Common myeloid progenitor, CD34-positive (primary cell): ENCODE measurements around the gene AGTPBP1.

Experiments used
- CTCF ChIA-PET: fragments of 350-600 bp; sonication (Branson Sonifier 250); formaldehyde crosslinking; loops from one replicate; lab custom pipeline; 2021; ENCODE audit warnings: antibody characterized with exemption; lab: Charles Lee
- POLR2A ChIA-PET: fragments of 350-600 bp; sonication (Branson Sonifier 250); formaldehyde crosslinking; loops from one replicate; lab custom pipeline; 2021; ENCODE audit warnings: antibody characterized with exemption; lab: Charles Lee
- DNase-seq, 3 donors: peaks; one replicate each; pipeline versions ENCODE4 v3.0.0 to v3.0.0-alpha.2; 2013
- H3K27ac ChIP-seq, 2 experiments: 1 replicate in 1 of 2; 2 replicates in 1 of 2; pipeline ENCODE4 v1.7.0; 2013; ENCODE audit warnings: inconsistent platforms in 2 of 2, low read length in 2 of 2, mild to moderate bottlenecking in 2 of 2, low read depth in 1 of 2, moderate library complexity in 1 of 2; ENCODE audit not compliant: severe bottlenecking in 2 of 2, insufficient read depth in 1 of 2, poor library complexity in 1 of 2
- H3K27me3 ChIP-seq, 5 experiments: replicated peaks in 2 of 5; 1 replicate in 3 of 5; 2 replicates in 2 of 5; pipeline versions ENCODE4 v1.6.1 to v1.7.0; 2013; ENCODE audit warnings: low read length in 4 of 5, mild to moderate bottlenecking in 2 of 5, moderate library complexity in 2 of 5, inconsistent platforms in 1 of 5; ENCODE audit not compliant: insufficient read depth in 5 of 5, control insufficient read depth in 4 of 5
- H3K36me3 ChIP-seq, 4 experiments: 1 replicate in 2 of 4; 2 replicates in 2 of 4; pipeline versions ENCODE4 v1.6.1 to v1.7.0; 2013; ENCODE audit warnings: low read length in 3 of 4, control low read depth in 1 of 4, mild to moderate bottlenecking in 1 of 4; ENCODE audit not compliant: control insufficient read depth in 4 of 4, insufficient read depth in 4 of 4
- H3K4me1 ChIP-seq, 4 experiments: 1 replicate in 3 of 4; 2 replicates in 1 of 4; pipeline versions ENCODE4 v1.6.1 to v1.7.1; 2013; ENCODE audit warnings: low read length in 3 of 4, mild to moderate bottlenecking in 3 of 4, control low read depth in 1 of 4, inconsistent platforms in 1 of 4, moderate library complexity in 1 of 4; ENCODE audit not compliant: control insufficient read depth in 4 of 4, insufficient read depth in 4 of 4; ENCODE audit errors: control extremely low read depth in 1 of 4
- H3K4me3 ChIP-seq, 7 experiments: 1 replicate in 4 of 7; 2 replicates in 3 of 7; pipeline versions ENCODE4 v1.5.1 to v1.7.0; 2013; ENCODE audit warnings: mild to moderate bottlenecking in 7 of 7, low read length in 6 of 7, moderate library complexity in 6 of 7, inconsistent platforms in 2 of 7, low read depth in 2 of 7, control low read depth in 1 of 7; ENCODE audit not compliant: insufficient read depth in 4 of 7, control insufficient read depth in 1 of 7; ENCODE audit errors: extremely low read depth in 1 of 7
- H3K9me3 ChIP-seq, 5 experiments: 1 replicate in 4 of 5; 2 replicates in 1 of 5; pipeline versions ENCODE4 v1.6.1 to v1.7.1; 2013; ENCODE audit warnings: low read length in 4 of 5, mild to moderate bottlenecking in 2 of 5, inconsistent platforms in 1 of 5, low read depth in 1 of 5, moderate library complexity in 1 of 5; ENCODE audit not compliant: control insufficient read depth in 4 of 5, insufficient read depth in 2 of 5; ENCODE audit errors: control extremely low read depth in 1 of 5
- WGBS: methylation state at CpG from one replicate; pipeline ENCODE4 v1.1.5; 2013; ENCODE audit not compliant: insufficient coverage; 5-methylcytosine and 5-hydroxymethylcytosine counted together

AGTPBP1 gene

GRCh38 chr9:85554349-85554748 lies 187.4 kb downstream of the AGTPBP1 start:
- Histone ChIP-seq H3K4me3 (no peak overlapping the region), H3K9me3 (peaks cover 0 to 1% (median 0%) of the 10 kb centered on the region in 5 experiments), H3K36me3 (peaks cover 0 to 7% (median 3%) of the 10 kb centered on the region in 4 experiments), H3K27me3 (no peaks in the 10 kb centered on the region), H3K27ac (no peak overlapping the region), H3K4me1 (no peaks in the 10 kb centered on the region)
- CTCF ChIA-PET = no interaction called here
- WGBS = 100% methylated on average over 1 of the region's 1 CpG
- DNase-seq = no peak
- POLR2A ChIA-PET = no interaction called here

GRCh38 chr9:85553475-85553874 lies 188.3 kb downstream of the AGTPBP1 start:
- Histone ChIP-seq H3K27ac (no peak overlapping the region), H3K9me3 (peaks cover 0 to 1% (median 0%) of the 10 kb centered on the region in 5 experiments), H3K36me3 (peaks cover 0 to 7% (median 3%) of the 10 kb centered on the region in 4 experiments), H3K4me1 (no peaks in the 10 kb centered on the region), H3K4me3 (no peak overlapping the region), H3K27me3 (no peaks in the 10 kb centered on the region)
- POLR2A ChIA-PET = no interaction called here
- 100% methylated on average over 4 of the region's 5 CpGs for WGBS
- no peak for DNase-seq
- CTCF ChIA-PET = interaction anchor here (1.0 kb wide), 1 partner anchor 10 kb away, joined by 3 read pairs; no protein-coding TSS in a partner anchor

- no peaks in the 10 kb centered on the region for H3K27me3 ChIP-seq
- H3K4me3 ChIP-seq = no peak overlapping the region
- WGBS = 100% methylated on average over 1 of the region's 2 CpGs
- no peaks in the 10 kb centered on the region for H3K9me3 ChIP-seq
- POLR2A ChIA-PET = no interaction called here
- peaks cover 0 to 3% (median under 1%) of the 10 kb centered on the region in 4 experiments for H3K36me3 ChIP-seq
- no peak overlapping the region for H3K27ac ChIP-seq
- no peaks in the 10 kb centered on the region for H3K4me1 ChIP-seq
- DNase-seq = no peak
- CTCF ChIA-PET = no interaction called here
Measured at GRCh38 chr9:85547599-85547998, 194.2 kb downstream of the AGTPBP1 start.

GRCh38 chr9:85543196-85543595 lies 198.6 kb downstream of the AGTPBP1 start:
- H3K27ac ChIP-seq = no peak overlapping the region
- H3K9me3 ChIP-seq = no peaks in the 10 kb centered on the region
- ChIA-PET CTCF (no interaction called here), POLR2A (no interaction called here)
- no peaks in the 10 kb centered on the region for H3K4me1 ChIP-seq
- H3K4me3 ChIP-seq = no peak overlapping the region
- no peaks in the 10 kb centered on the region for H3K27me3 ChIP-seq
- no peaks in the 10 kb centered on the region for H3K36me3 ChIP-seq
- DNase-seq = no peak
- WGBS = no CpG with 5 or more reads among the region's 1 CpG

GRCh38 chr9:85541876-85542275 lies 199.9 kb downstream of the AGTPBP1 start:
- Histone ChIP-seq H3K36me3 (no peaks in the 10 kb centered on the region), H3K4me3 (no peak overlapping the region), H3K27ac (no peak overlapping the region), H3K27me3 (no peaks in the 10 kb centered on the region), H3K9me3 (no peaks in the 10 kb centered on the region), H3K4me1 (no peaks in the 10 kb centered on the region)
- 92% methylated on average over 2 of the region's 4 CpGs for WGBS
- ChIA-PET POLR2A (no interaction called here), CTCF (no interaction called here)
- no peak for DNase-seq

- H3K27ac ChIP-seq = no peak overlapping the region
- DNase-seq = no peak
- no peaks in the 10 kb centered on the region for H3K27me3 ChIP-seq
- H3K36me3 ChIP-seq = no peaks in the 10 kb centered on the region
- H3K4me3 ChIP-seq = no peak overlapping the region
- 95% methylated on average over 4 of the region's 6 CpGs for WGBS
- CTCF ChIA-PET = no interaction called here
- H3K4me1 ChIP-seq = peaks cover 0 to 7% (median 3%) of the 10 kb centered on the region in 4 experiments
- POLR2A ChIA-PET = no interaction called here
- H3K9me3 ChIP-seq = peaks cover 0 to 2% (median 0%) of the 10 kb centered on the region in 5 experiments
Measured at GRCh38 chr9:85536514-85536913, 205.2 kb downstream of the AGTPBP1 start.

GRCh38 chr9:85536076-85536475 lies 205.7 kb downstream of the AGTPBP1 start:
- whole genome bisulfite sequencing = 90% methylated on average over 2 of the region's 2 CpGs
- POLR2A ChIA-PET = no interaction called here
- H3K27me3 ChIP-seq = no peaks in the 10 kb centered on the region
- H3K36me3 ChIP-seq = no peaks in the 10 kb centered on the region
- H3K4me3 ChIP-seq = no peak overlapping the region
- CTCF ChIA-PET = no interaction called here
- DNase-seq = no peak
- H3K9me3 ChIP-seq = peaks cover 0 to 2% (median 0%) of the 10 kb centered on the region in 5 experiments
- no peak overlapping the region for H3K27ac ChIP-seq
- peaks cover 0 to 7% (median 3%) of the 10 kb centered on the region in 4 experiments for H3K4me1 ChIP-seq
